KMS-11 (cell line): ENCODE data around the gene HDLBP.
"Not testable (repeated sequence)": the region's sequence is repeated elsewhere in the genome, so short reads cannot be mapped to it uniquely, and the experiment has no call there.

Experiments used
- H2AFZ ChIP-seq: fragments of 200-600 bp; sonication (generic); 2 replicates; pipeline ENCODE4 v1.6.1; 2016; ENCODE audit warnings: antibody characterized with exemption, mixed run types, low read depth
- H3K27ac ChIP-seq: fragments of 200-600 bp; sonication (generic); 2 replicates; pipeline ENCODE4 v1.6.1; 2016; ENCODE audit warnings: mild to moderate bottlenecking, mixed run types
- H3K27me3 ChIP-seq: fragments of 200-600 bp; sonication (generic); 2 replicates; pipeline ENCODE4 v1.6.1; 2017; ENCODE audit warnings: mild to moderate bottlenecking, low read depth, mixed run types, moderate library complexity; ENCODE audit not compliant: insufficient read depth
- H3K36me3 ChIP-seq: fragments of 200-600 bp; sonication (generic); 2 replicates; pipeline ENCODE4 v1.6.1; 2017; ENCODE audit warnings: mild to moderate bottlenecking, mixed run types; ENCODE audit not compliant: insufficient read depth
- H3K4me1 ChIP-seq: fragments of 200-600 bp; sonication (generic); 2 replicates; pipeline ENCODE4 v1.6.1; 2016; ENCODE audit warnings: mild to moderate bottlenecking, low read depth, mixed run types; ENCODE audit not compliant: poor library complexity, severe bottlenecking
- H3K4me2 ChIP-seq: fragments of 200-600 bp; sonication (generic); 2 replicates; pipeline ENCODE4 v1.7.0; 2016; ENCODE audit warnings: mild to moderate bottlenecking, mixed run types
- H3K4me3 ChIP-seq: fragments of 200-600 bp; sonication (generic); IDR thresholded peaks from 2 replicates; pipeline ENCODE4 v1.6.1; 2017; ENCODE audit warnings: low read depth, low read length, mixed read lengths; ENCODE audit not compliant: insufficient read depth
- H3K79me2 ChIP-seq: fragments of 200-600 bp; sonication (generic); 2 replicates; pipeline ENCODE4 v1.6.1; 2016; ENCODE audit warnings: low read depth, mixed run types; ENCODE audit not compliant: insufficient read depth
- H3K9ac ChIP-seq: fragments of 200-600 bp; sonication (generic); 2 replicates; pipeline ENCODE4 v1.6.1; 2016; ENCODE audit warnings: mild to moderate bottlenecking, mixed run types
- H4K20me1 ChIP-seq: fragments of 200-600 bp; sonication (generic); 2 replicates; pipeline ENCODE4 v1.6.1; 2016; ENCODE audit warnings: mild to moderate bottlenecking, mixed run types; ENCODE audit not compliant: insufficient read depth
- CTCF ChIP-seq: fragments of 200-600 bp; sonication (generic); conservative IDR thresholded peaks from 2 replicates; pipeline ENCODE4 v1.6.1; 2017; ENCODE audit warnings: low read depth, mild to moderate bottlenecking, antibody characterized with exemption, low read length, moderate library complexity, mixed read lengths

Gene HDLBP

DNA sequence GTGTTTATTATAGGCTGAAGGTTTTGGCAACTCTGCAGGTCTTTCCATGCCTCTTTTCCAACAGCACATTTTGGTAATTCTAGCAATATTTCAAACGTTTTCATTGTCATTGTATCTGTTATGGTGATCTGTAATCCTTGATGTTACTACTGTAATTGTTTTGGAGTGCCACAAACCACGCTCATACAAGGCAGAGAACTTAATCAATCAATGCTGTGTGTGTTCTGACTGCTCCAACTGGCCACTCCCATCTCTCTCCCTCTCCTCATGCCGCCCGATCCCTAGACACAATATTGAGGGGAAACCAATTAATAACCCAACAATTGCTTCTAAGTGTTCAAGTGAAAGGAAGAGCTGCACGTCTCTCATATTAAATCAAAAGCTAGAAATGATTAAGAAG, 32.9 kb downstream of the HDLBP start:
- TF ChIP-seq CTCF, result no peak
- H3K79me2 ChIP-seq, result peaks cover 55% of the 10 kb centered on the region
- no peak overlapping the region for H3K9ac ChIP-seq
- H2AFZ ChIP-seq, result no peak overlapping the region
- H3K27ac ChIP-seq, result no peak overlapping the region
- H3K4me1 ChIP-seq, result peaks cover 14% of the 10 kb centered on the region
- H4K20me1 ChIP-seq, result no peaks in the 10 kb centered on the region
- no peak overlapping the region for H3K4me2 ChIP-seq
- no peaks in the 10 kb centered on the region for H3K36me3 ChIP-seq
- H3K27me3 ChIP-seq, result no peaks in the 10 kb centered on the region
- no peak overlapping the region for H3K4me3 ChIP-seq

DNA sequence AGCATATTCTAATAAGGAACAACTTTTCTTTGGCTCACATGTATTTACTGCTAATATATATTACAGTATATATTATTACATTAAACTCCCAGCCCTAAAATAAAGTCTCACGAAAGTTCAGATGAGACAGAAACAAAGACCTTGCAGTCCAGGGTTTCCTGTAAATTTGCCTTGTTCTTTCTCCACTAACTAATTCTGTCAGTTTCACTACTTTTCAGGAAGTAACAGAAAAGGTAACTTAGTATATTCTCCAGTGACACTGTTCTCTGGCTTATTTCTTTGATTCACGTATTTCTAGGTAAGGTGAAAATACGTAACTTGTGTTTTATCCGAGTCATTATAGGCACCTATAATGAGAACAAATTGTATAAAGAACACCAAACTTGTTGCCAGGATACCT, 35.2 kb downstream of the HDLBP start:
- no peak for TF ChIP-seq CTCF
- no peak overlapping the region for H3K4me3 ChIP-seq
- H3K4me2 ChIP-seq, result no peak overlapping the region
- no peaks in the 10 kb centered on the region for H4K20me1 ChIP-seq
- H3K27ac ChIP-seq, result no peak overlapping the region
- no peaks in the 10 kb centered on the region for H3K27me3 ChIP-seq
- no peak overlapping the region for H3K9ac ChIP-seq
- H3K4me1 ChIP-seq, result peaks cover 14% of the 10 kb centered on the region
- no peaks in the 10 kb centered on the region for H3K36me3 ChIP-seq
- H2AFZ ChIP-seq, result no peak overlapping the region
- H3K79me2 ChIP-seq, result peaks cover 54% of the 10 kb centered on the region

GRCh38 chr2:241279828-241280227, 35.6 kb downstream of the HDLBP start:
- TF ChIP-seq CTCF, result no peak
- Histone ChIP-seq H3K27me3 (no peaks in the 10 kb centered on the region), H3K79me2 (peaks cover 53% of the 10 kb centered on the region; the same call in 1 of the 2 replicates), H3K4me1 (peaks cover 14% of the 10 kb centered on the region), H4K20me1 (no peaks in the 10 kb centered on the region), H3K9ac (no peak overlapping the region), H3K4me3 (no peak overlapping the region), H3K4me2 (no peak overlapping the region), H2AFZ (no peak overlapping the region), H3K27ac (no peak overlapping the region), H3K36me3 (no peaks in the 10 kb centered on the region)

DNA sequence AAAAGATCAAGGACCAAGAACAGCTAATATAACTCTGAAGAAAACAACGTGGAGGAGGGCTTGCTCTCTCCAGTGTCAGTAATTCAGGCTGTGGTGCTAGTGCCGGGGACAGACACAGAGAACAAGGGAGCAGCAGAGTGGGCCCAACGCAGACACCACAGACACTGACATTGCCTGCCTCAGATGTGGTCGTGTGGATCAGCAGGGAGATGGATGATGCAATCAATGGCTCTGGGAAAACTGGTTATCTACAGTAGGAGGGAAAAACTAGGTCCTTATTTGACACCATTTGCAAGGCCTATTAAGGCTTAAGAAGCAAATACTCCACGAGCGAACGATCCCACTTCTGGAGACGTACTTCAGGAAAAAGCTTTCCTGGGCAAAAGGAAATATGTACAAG, 36.1 kb downstream of the HDLBP start:
- Histone ChIP-seq H4K20me1 (no peaks in the 10 kb centered on the region), H2AFZ (no peak overlapping the region), H3K36me3 (no peaks in the 10 kb centered on the region), H3K4me3 (no peak overlapping the region), H3K9ac (no peak overlapping the region), H3K79me2 (peaks cover 57% of the 10 kb centered on the region; the same call in 1 of the 2 replicates), H3K27me3 (no peaks in the 10 kb centered on the region), H3K4me1 (peaks cover 18% of the 10 kb centered on the region), H3K27ac (no peak overlapping the region), H3K4me2 (no peak overlapping the region)
- TF ChIP-seq CTCF, result no peak

GRCh38 chr2:241278306-241278705, 37.2 kb downstream of the HDLBP start:
- H3K4me1 ChIP-seq, result peaks cover 27% of the 10 kb centered on the region
- not testable (repeated sequence) for H4K20me1 ChIP-seq, H3K36me3 ChIP-seq, H3K9ac ChIP-seq, H3K4me2 ChIP-seq, H2AFZ ChIP-seq, H3K4me3 ChIP-seq, H3K27me3 ChIP-seq, H3K27ac ChIP-seq
- H3K79me2 ChIP-seq, result peaks cover 66% of the 10 kb centered on the region; the same call in 1 of the 2 replicates
